Measurements from ENCODE around the gene PANX1.

DNA sequence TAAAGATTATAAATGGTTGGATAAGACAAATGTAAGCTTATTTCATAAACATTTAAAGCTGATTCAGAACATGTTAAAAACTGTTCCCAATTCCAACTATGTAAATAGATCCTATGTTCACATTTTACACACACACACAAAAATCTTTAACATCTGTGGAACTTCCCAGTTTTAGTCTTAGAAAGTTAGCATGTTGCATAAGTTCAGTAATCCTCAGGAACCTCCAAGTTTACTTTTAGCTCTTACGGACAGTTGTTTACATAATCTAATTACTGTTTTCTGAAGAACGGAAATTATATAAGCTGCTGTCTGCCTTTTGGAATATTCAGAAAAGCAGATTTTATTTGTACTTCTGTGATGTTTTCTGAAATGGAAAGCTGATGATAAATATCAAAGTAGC is 53.3 kb downstream of the PANX1 start:
- TF ChIP-seq, protein P1, sequence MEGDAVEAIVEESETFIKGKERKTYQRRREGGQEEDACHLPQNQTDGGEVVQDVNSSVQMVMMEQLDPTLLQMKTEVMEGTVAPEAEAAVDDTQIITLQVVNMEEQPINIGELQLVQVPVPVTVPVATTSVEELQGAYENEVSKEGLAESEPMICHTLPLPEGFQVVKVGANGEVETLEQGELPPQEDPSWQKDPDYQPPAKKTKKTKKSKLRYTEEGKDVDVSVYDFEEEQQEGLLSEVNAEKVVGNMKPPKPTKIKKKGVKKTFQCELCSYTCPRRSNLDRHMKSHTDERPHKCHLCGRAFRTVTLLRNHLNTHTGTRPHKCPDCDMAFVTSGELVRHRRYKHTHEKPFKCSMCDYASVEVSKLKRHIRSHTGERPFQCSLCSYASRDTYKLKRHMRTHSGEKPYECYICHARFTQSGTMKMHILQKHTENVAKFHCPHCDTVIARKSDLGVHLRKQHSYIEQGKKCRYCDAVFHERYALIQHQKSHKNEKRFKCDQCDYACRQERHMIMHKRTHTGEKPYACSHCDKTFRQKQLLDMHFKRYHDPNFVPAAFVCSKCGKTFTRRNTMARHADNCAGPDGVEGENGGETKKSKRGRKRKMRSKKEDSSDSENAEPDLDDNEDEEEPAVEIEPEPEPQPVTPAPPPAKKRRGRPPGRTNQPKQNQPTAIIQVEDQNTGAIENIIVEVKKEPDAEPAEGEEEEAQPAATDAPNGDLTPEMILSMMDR (IDR thresholded peaks at IDR 0.05): no peak
- TF ChIP-seq POLR2A (IDR thresholded peaks at IDR 0.05): no peak

Data from adrenal gland (tissue), 5 donors.